GM23248 (cell line): ENCODE results near the gene HSPA1L. TPM values are rescaled to one million over a fixed set of nuclear protein-coding genes. Genes with fewer than 3 reads are reported as not detected.
A peak's percentile ranks its signal among the peaks of the same experiment; 100 is the strongest.
"Not testable (repeated sequence)": the region's sequence is repeated elsewhere in the genome, so short reads cannot be mapped to it uniquely, and the experiment has no call there.

Experiments
- DNase-seq: peaks from one replicate; pipeline ENCODE4 v3.0.0-alpha.2; 2015
- H2AFZ ChIP-seq: fragments of 200-600 bp; sonication (generic); 2 replicates; pipeline ENCODE4 v1.6.1; 2016; ENCODE audit warnings: antibody characterized with exemption
- H3F3A ChIP-seq: fragments of 200-600 bp; sonication (generic); 2 replicates; pipeline ENCODE4 v1.6.1; 2016; ENCODE audit warnings: mild to moderate bottlenecking, antibody characterized with exemption, mixed run types; ENCODE audit not compliant: insufficient read depth
- H3K27ac ChIP-seq: fragments of 200-600 bp; sonication (generic); 2 replicates; pipeline ENCODE4 v1.5.1; 2016; ENCODE audit warnings: mild to moderate bottlenecking
- H3K27me3 ChIP-seq: fragments of 200-600 bp; sonication (generic); replicated peaks from 2 replicates; pipeline ENCODE4 v1.6.1; 2016; ENCODE audit warnings: mild to moderate bottlenecking; ENCODE audit not compliant: insufficient read depth
- H3K36me3 ChIP-seq: fragments of 200-600 bp; sonication (generic); 2 replicates; pipeline ENCODE4 v1.6.1; 2016; ENCODE audit warnings: low read depth, mild to moderate bottlenecking
- H3K4me1 ChIP-seq: fragments of 200-600 bp; sonication (generic); 2 replicates; pipeline ENCODE4 v1.6.1; 2016; ENCODE audit warnings: mild to moderate bottlenecking; ENCODE audit not compliant: insufficient read depth
- H3K4me2 ChIP-seq: fragments of 200-600 bp; sonication (generic); one replicate; pipeline ENCODE4 v1.6.1; 2016; ENCODE audit warnings: mild to moderate bottlenecking; ENCODE audit not compliant: unreplicated experiment
- H3K4me3 ChIP-seq: fragments of 200-600 bp; sonication (generic); 2 replicates; pipeline ENCODE4 v1.5.1; 2016; ENCODE audit warnings: mild to moderate bottlenecking
- H3K79me2 ChIP-seq: fragments of 200-600 bp; sonication (generic); 2 replicates; pipeline ENCODE4 v1.6.1; 2016; ENCODE audit warnings: mild to moderate bottlenecking; ENCODE audit not compliant: insufficient read depth
- H3K9ac ChIP-seq: fragments of 200-600 bp; sonication (generic); 2 replicates; pipeline ENCODE4 v1.6.1; 2016; ENCODE audit warnings: mild to moderate bottlenecking
- H3K9me2 ChIP-seq: fragments of 200-600 bp; sonication (generic); 2 replicates; pipeline ENCODE4 v1.6.1; 2016; ENCODE audit warnings: mixed run types, mild to moderate bottlenecking, moderate library complexity; ENCODE audit not compliant: insufficient read depth
- H3K9me3 ChIP-seq: fragments of 200-600 bp; sonication (generic); one replicate; pipeline ENCODE4 v1.6.1; 2017; ENCODE audit warnings: low read depth
- H4K20me1 ChIP-seq: fragments of 200-600 bp; sonication (generic); 2 replicates; pipeline ENCODE4 v1.6.0; 2016; ENCODE audit not compliant: insufficient read depth
- EZH2 ChIP-seq: fragments of 200-600 bp; sonication (generic); IDR thresholded peaks from 2 replicates; pipeline ENCODE4 v1.6.1; 2018; ENCODE audit warnings: antibody characterized with exemption, mild to moderate bottlenecking; ENCODE audit not compliant: insufficient read depth, poor library complexity, severe bottlenecking
- EZH2phosphoT487 ChIP-seq: fragments of 200-600 bp; sonication (generic); IDR thresholded peaks from 2 replicates; pipeline ENCODE4 v1.6.1; 2018; ENCODE audit warnings: antibody characterized with exemption, moderate library complexity, mild to moderate bottlenecking, low read depth; ENCODE audit not compliant: insufficient read depth
- WGBS, 2 experiments: methylation state at CpG; one replicate each; pipeline ENCODE4 v1.1.6; 2015 to 2017; ENCODE audit warnings: low lambda C conversion rate in 2 of 2, low coverage in 1 of 2; ENCODE audit errors: missing lambda C conversion rate in 2 of 2; 5-methylcytosine and 5-hydroxymethylcytosine counted together
- in situ Hi-C: fragments of 300-500 bp; cut with MboI; formaldehyde crosslinking; loops from 2 replicates; pipeline ENCODE4 v1.15.0; 2020
- polyA plus RNA-seq: library from polyadenylated mRNA; unstranded; fragments of >200 nt; fragmentation: Nextera tagmentation; extraction: Ambion mirVana; gene quantifications from 2 replicates; pipeline ENCODE4 v1.2.1, GENCODE V29; 2016
- total RNA-seq: library from RNA; depleted of rRNA; stranded (reverse); fragments of >200 nt; shearing (Covaris generic); gene quantifications from 2 replicates; pipeline ENCODE4 v1.2.3, GENCODE V29; 2014

HSPA1L gene
- total and polyA plus RNA-seq, 2 experiments from 2014 or later = 0.91 to 1.7 TPM

DNA sequence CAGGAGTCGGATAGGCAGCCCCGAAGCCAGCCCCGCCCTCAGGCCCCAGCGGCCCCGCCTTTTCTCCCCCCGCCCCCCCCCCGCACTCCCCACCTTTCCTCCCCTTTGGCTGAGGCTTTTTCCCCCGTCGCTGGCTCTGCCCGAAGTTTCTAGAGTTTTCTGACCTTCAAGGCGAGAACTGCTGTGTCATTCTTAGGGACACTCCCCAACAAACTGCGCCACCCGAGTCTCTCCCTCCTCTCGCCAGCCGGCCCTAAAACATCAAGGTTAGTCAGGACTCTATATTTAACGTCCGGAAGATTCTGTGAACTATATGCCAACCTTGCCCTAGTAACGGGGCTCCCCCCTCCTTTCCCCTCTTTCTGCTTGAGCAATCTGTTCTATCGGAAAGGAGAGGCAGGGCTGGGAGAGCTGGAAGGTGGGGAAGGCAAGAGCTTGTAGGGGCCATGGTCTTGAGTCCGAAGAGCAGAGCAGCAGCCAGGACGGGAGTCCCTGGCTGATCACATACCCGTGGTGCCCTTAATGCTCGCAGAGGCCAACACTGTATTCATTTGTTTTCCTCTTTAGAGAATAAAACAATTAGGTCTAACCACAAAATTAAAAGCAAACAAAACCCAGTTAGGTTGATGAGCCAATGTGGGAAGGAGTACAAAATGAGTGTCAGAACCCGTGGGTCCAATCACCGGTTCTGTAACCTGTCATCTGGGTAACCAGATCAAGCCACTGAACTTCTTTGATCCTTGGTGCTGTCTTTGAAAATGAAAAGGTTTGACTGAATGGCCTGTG, 7.1 kb upstream of the HSPA1L start:
- H3K9ac ChIP-seq = peak overlapping the region; percentile 94
- DNase-seq = peak; percentile 90
- H3K79me2 ChIP-seq = peaks cover 61% of the 10 kb centered on the region
- H4K20me1 ChIP-seq = no peaks in the 10 kb centered on the region
- H2AFZ ChIP-seq = peak overlapping the region; percentile 90
- in situ Hi-C loops = no loop called here
- H3K4me1 ChIP-seq = peaks cover 28% of the 10 kb centered on the region
- TF ChIP-seq EZH2phosphoT487 (no peak), EZH2 (no peak)
- H3K27me3 ChIP-seq = no peaks in the 10 kb centered on the region
- H3K27ac ChIP-seq = peak overlapping the region; percentile 97
- H3K9me2 ChIP-seq = no peaks in the 10 kb centered on the region
- H3F3A ChIP-seq = peaks cover 64% of the 10 kb centered on the region
- peak overlapping the region; percentile 91 for H3K4me2 ChIP-seq
- 1 to 2% methylated on average over 16 to 25 of the region's 25 CpGs for WGBS, 2 experiments
- H3K4me3 ChIP-seq = peak overlapping the region; percentile 85
- no peaks in the 10 kb centered on the region for H3K9me3 ChIP-seq
- no peaks in the 10 kb centered on the region for H3K36me3 ChIP-seq

DNA sequence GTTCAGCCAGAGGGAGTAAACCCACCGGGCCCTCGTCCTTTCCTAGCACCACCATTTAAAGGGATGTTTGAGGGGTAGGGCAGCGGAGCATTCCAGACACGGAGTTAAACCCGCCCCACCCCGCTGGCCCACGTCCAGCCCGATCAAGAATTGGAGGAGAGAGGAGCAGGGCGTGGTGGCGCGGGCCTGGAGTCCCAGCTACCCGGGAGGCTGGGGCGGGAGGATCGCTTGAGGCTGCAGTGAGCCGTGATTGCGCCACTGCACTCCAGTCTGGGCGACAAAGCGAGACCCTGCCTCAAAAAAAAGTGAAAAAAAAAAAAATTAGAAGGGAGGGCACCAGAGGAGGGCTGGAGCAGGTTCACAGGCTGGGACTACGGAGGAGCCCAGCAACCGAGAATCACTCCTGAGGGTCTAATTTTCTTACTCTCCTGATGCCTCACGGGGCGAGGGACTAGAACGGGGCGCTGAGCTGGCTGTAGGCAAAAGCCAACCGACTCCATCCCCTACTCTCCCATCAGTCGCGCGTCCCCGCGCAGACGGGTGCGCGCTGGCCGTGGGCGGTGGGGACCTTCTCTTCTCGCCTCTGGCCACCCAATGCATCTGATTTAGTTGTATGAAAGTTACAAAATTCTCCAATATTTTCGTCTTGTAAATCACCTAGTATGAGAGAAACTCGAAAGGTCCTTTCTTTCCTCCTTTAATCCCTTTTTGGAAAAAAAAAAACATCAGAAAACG, 6.4 kb upstream of the HSPA1L start:
- Histone ChIP-seq H3K4me2 (peak overlapping the region; percentile 91), H3K27ac (peak overlapping the region; percentile 97), H3K79me2 (peaks cover 61% of the 10 kb centered on the region), H3K9me2 (no peaks in the 10 kb centered on the region), H3K36me3 (no peaks in the 10 kb centered on the region), H4K20me1 (no peaks in the 10 kb centered on the region), H3K9me3 (no peaks in the 10 kb centered on the region), H3K4me1 (peaks cover 26% of the 10 kb centered on the region), H3K9ac (peak overlapping the region; percentile 94), H2AFZ (peak overlapping the region; percentile 90), H3F3A (peaks cover 58% of the 10 kb centered on the region), H3K27me3 (no peaks in the 10 kb centered on the region), H3K4me3 (peak overlapping the region; percentile 85)
- DNase-seq = peak; percentile 77
- in situ Hi-C loops = no loop called here
- TF ChIP-seq EZH2phosphoT487 (no peak), EZH2 (no peak)
- 5 to 8% methylated on average over 34 to 39 of the region's 39 CpGs for WGBS, 2 experiments

DNA sequence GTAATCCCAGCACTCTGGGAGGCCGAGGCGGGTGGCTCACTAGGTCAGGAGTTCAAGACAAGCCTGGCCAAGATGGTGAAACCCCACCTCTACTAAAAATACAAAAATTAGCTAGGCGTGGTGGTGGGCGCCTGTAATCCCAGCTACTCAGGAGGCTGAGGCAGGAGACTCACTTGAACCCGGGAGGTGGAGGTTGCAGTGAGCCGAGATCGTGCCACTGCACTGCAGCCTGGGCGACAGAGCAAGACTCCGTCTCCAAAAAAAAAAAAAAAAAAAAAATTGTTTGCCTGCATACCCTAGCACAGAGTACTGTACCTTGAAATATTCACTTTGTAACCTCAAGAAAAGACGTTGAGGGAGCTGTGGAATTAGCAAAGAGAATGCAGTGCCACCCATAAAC, 5.3 kb upstream of the HSPA1L start:
- H3K9me3 ChIP-seq, H3K36me3 ChIP-seq, H2AFZ ChIP-seq, H3K9me2 ChIP-seq, H4K20me1 ChIP-seq, H3K27me3 ChIP-seq, DNase-seq, H3K4me2 ChIP-seq, H3K9ac ChIP-seq, H3K4me3 ChIP-seq, in situ Hi-C loops: not testable (repeated sequence)
- WGBS, 2 experiments = 93% methylated on average over 5 to 10 of the region's 10 CpGs
- peaks cover 52% of the 10 kb centered on the region for H3F3A ChIP-seq
- H3K27ac ChIP-seq = 0 out of 2 replicates have a peak overlapping the region, but pooled peaks have one; percentile 75
- H3K4me1 ChIP-seq = peaks cover 22% of the 10 kb centered on the region
- peaks cover 52% of the 10 kb centered on the region for H3K79me2 ChIP-seq

DNA sequence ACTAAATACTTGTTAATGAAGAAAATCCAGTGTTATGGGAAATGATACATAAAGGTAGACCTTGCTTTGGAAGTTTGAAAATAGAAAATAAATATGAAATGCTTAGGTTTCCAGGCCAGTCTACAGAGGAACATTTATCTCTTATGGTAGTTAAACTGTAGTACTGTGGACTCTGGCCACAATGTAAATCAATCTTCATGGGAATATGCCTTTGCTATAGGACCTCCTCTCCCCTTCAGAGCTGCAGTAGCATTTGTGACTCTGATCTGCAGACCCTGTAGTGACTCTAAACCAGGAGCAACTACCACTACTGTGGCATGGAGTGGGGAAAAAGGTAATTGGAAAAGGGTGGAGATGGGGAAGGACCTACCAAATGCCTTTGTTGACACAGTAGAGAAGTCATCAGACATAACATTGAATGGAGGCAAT, 4.8 kb upstream of the HSPA1L start:
- Histone ChIP-seq H3K9ac (0 out of 2 replicates have a peak overlapping the region, but pooled peaks have one; percentile 11), H3K36me3 (no peaks in the 10 kb centered on the region), H3K9me3 (no peaks in the 10 kb centered on the region), H3K4me3 (no peak overlapping the region), H3F3A (peaks cover 51% of the 10 kb centered on the region), H3K27ac (peak overlapping the region; percentile 75), H3K9me2 (no peaks in the 10 kb centered on the region), H3K4me2 (no peak overlapping the region), H2AFZ (no peak overlapping the region), H3K27me3 (no peaks in the 10 kb centered on the region), H4K20me1 (no peaks in the 10 kb centered on the region), H3K79me2 (peaks cover 51% of the 10 kb centered on the region), H3K4me1 (peaks cover 22% of the 10 kb centered on the region)
- in situ Hi-C loops = no loop called here
- TF ChIP-seq EZH2 (no peak), EZH2phosphoT487 (no peak)
- DNase-seq = no peak

DNA sequence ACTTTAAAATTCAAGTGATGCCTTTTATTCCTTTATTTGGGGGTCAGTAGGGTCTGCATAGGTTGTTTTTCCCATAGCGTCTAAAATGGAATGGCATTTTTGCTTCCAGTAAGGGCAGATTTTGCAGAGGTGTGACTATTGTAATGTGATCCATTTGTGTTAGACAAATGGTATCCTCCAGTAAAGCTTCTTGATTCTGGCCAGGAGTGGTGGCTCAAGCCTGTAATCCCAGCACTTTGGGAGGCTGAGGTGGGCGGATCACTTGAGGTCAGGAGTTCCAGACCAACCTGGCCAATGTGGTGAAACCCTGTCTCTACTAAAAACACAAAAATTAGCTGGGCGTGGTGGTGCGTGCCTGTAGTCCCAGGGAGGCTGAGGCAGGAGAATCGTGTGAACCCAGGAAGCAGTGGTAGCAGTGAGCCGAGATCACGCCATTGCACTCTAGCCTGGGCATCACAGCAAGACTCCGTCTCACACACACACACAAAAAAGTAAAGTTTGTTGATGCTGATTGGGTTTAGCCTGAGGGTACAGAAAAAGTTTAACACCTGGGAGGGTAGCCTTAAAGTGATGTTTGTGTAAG, 2.9 kb upstream of the HSPA1L start:
- Histone ChIP-seq H3F3A (peaks cover 59% of the 10 kb centered on the region), H3K9ac (peak overlapping the region; percentile 50), H3K4me3 (peak overlapping the region; percentile 71), H3K4me2 (peak overlapping the region; percentile 85), H3K4me1 (peaks cover 33% of the 10 kb centered on the region), H3K27ac (peak overlapping the region; percentile 75), H3K79me2 (peaks cover 35% of the 10 kb centered on the region)
- H3K27me3 ChIP-seq, H4K20me1 ChIP-seq, H3K36me3 ChIP-seq, H3K9me2 ChIP-seq, H2AFZ ChIP-seq, H3K9me3 ChIP-seq, in situ Hi-C loops: not testable (repeated sequence)
- 15 to 16% methylated on average over 8 of the region's 8 CpGs for WGBS, 2 experiments
- peak; percentile 42 for DNase-seq

DNA sequence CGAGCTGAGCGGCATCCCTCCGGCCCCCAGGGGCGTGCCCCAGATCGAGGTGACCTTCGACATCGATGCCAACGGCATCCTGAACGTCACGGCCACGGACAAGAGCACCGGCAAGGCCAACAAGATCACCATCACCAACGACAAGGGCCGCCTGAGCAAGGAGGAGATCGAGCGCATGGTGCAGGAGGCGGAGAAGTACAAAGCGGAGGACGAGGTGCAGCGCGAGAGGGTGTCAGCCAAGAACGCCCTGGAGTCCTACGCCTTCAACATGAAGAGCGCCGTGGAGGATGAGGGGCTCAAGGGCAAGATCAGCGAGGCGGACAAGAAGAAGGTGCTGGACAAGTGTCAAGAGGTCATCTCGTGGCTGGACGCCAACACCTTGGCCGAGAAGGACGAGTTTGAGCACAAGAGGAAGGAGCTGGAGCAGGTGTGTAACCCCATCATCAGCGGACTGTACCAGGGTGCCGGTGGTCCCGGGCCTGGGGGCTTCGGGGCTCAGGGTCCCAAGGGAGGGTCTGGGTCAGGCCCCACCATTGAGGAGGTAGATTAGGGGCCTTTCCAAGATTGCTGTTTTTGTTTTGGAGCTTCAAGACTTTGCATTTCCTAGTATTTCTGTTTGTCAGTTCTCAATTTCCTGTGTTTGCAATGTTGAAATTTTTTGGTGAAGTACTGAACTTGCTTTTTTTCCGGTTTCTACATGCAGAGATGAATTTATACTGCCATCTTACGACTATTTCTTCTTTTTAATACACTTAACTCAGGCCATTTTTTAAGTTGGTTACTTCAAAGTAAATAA, 2.2 kb upstream of the HSPA1L start:
- in situ Hi-C loops, H2AFZ ChIP-seq, H3K36me3 ChIP-seq, H3K27me3 ChIP-seq, H3K9me3 ChIP-seq, H4K20me1 ChIP-seq, H3K9me2 ChIP-seq: not testable (repeated sequence)
- peak overlapping the region; percentile 71 for H3K4me3 ChIP-seq
- peak overlapping the region; percentile 50 for H3K9ac ChIP-seq
- peaks cover 30% of the 10 kb centered on the region for H3K4me1 ChIP-seq
- H3K4me2 ChIP-seq = peak overlapping the region; percentile 85
- DNase-seq = peak; percentile 70
- 47 to 48% methylated on average over 14 to 16 of the region's 37 CpGs for WGBS, 2 experiments
- H3F3A ChIP-seq = peaks cover 58% of the 10 kb centered on the region
- H3K79me2 ChIP-seq = peaks cover 31% of the 10 kb centered on the region
- H3K27ac ChIP-seq = peak overlapping the region; percentile 75
